Breast epithelium (tissue), 4 donors: ENCODE data around the gene FRY. TPM values are rescaled to one million over a fixed set of nuclear protein-coding genes. Genes with fewer than 3 reads are reported as not detected.

ENCODE experiments used
- DNase-seq, 2 donors: peaks; one replicate each; pipeline ENCODE4 v3.0.0-alpha.2; 2019; ENCODE audit warnings: low spot score in 2 of 2
- H3K27ac ChIP-seq, 2 donors: fragments of 200-600 bp; sonication (generic) in 1 of 2; one replicate each; pipeline ENCODE4 v1.5.1; 2016 to 2019; ENCODE audit warnings: mild to moderate bottlenecking in 1 of 2
- H3K27me3 ChIP-seq, 2 donors: fragments of 200-600 bp; sonication (generic) in 1 of 2; one replicate each; pipeline versions ENCODE4 v1.5.1 to v1.6.0; 2017 to 2019; ENCODE audit warnings: control low read depth in 1 of 2, mild to moderate bottlenecking in 1 of 2
- H3K36me3 ChIP-seq: fragments of 200-600 bp; one replicate; pipeline ENCODE4 v1.5.1; 2019
- H3K4me1 ChIP-seq, 2 donors: fragments of 200-600 bp; sonication (generic); one replicate each; pipeline ENCODE4 v1.5.1; 2016 to 2019; ENCODE audit warnings: control low read depth in 1 of 2
- H3K4me3 ChIP-seq, 3 donors: fragments of 200-600 bp; sonication (generic); 1 replicate in 2 of 3; 2 replicates in 1 of 3; pipeline ENCODE4 v1.5.1; 2016 to 2019; ENCODE audit warnings: mild to moderate bottlenecking in 3 of 3, moderate library complexity in 2 of 3
- H3K9me3 ChIP-seq, 2 donors: fragments of 200-600 bp; sonication (generic) in 1 of 2; one replicate each; pipeline ENCODE4 v1.5.1; 2016 to 2019; ENCODE audit warnings: control low read depth in 1 of 2
- CTCF ChIP-seq, 3 donors: fragments of 450-650 bp; IDR thresholded peaks; one replicate each; pipeline ENCODE4 v1.5.1; 2016 to 2017; ENCODE audit warnings: antibody characterized with exemption in 3 of 3, mild to moderate bottlenecking in 3 of 3, moderate library complexity in 3 of 3
- POLR2A ChIP-seq: fragments of 450-650 bp; IDR thresholded peaks from one replicate; pipeline ENCODE4 v1.6.1; 2016; ENCODE audit warnings: antibody characterized with exemption, mild to moderate bottlenecking, moderate library complexity
- POLR2AphosphoS5 ChIP-seq, 3 donors: sonication (generic); formaldehyde crosslinking; IDR thresholded peaks; one replicate each; pipeline ENCODE4 v1.6.1; 2017; ENCODE audit warnings: antibody characterized with exemption in 3 of 3
- intact Hi-C: fragments of 100-400 bp; cut with DNase I; formaldehyde crosslinking; loops from one replicate; pipeline ENCODE4 v1.15.1; 2023; ENCODE audit warnings: low total_unique reads
- total RNA-seq, 3 donors: library from RNA; depleted of rRNA; stranded (reverse); fragments of >200 nt; gene quantifications; one replicate each; pipeline ENCODE4 v1.1.0, GENCODE V29; 2016

FRY gene
- total RNA-seq, 3 donors from 2014 or later: 41.0 to 52.8 (median 46.4) TPM

- no peak overlapping the region for H3K27ac ChIP-seq
Measured at GRCh38 chr13:32234914-32235313, 203.3 kb downstream of the FRY start.

DNA sequence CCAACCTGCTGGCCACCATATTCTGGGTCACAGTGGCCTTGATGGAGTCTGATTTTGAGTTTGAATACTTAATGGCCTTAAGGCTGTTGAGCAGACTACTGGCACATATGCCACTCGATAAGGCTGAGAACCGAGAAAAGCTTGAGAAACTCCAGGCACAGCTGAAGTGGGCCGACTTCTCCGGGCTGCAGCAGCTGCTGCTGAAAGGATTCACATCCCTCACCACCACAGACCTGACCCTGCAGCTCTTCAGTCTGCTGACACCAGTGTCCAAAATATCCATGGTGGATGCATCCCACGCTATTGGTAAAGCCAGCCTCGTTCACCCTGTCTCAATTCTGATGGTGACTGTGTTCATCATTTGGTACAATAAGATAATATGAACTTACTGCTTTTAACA, 206.1 kb downstream of the FRY start:
- no peaks in the 10 kb centered on the region for H3K4me1 ChIP-seq
- H3K27ac ChIP-seq: no peak overlapping the region
- no peaks in the 10 kb centered on the region for H3K9me3 ChIP-seq
- H3K36me3 ChIP-seq: no peaks in the 10 kb centered on the region
- TF ChIP-seq CTCF (IDR thresholded peaks at IDR 0.05) (no peak), POLR2AphosphoS5 (IDR thresholded peaks at IDR 0.05) (no peak), POLR2A (no peak)
- H3K4me3 ChIP-seq: no peak overlapping the region
- intact Hi-C loops: no loop called here
- no peaks in the 10 kb centered on the region for H3K27me3 ChIP-seq
- no peak for DNase-seq

More at GRCh38 chr13:32234914-32235313, 203.3 kb downstream of the FRY start:
- intact Hi-C loops: no loop called here
- TF ChIP-seq POLR2AphosphoS5 (IDR thresholded peaks at IDR 0.05) (no peak), CTCF (IDR thresholded peaks at IDR 0.05) (no peak), POLR2A (no peak)
- Histone ChIP-seq H3K27me3 (no peaks in the 10 kb centered on the region), H3K9me3 (no peaks in the 10 kb centered on the region), H3K4me3 (no peak overlapping the region), H3K4me1 (no peaks in the 10 kb centered on the region), H3K36me3 (no peaks in the 10 kb centered on the region)
- DNase-seq: no peak

DNA sequence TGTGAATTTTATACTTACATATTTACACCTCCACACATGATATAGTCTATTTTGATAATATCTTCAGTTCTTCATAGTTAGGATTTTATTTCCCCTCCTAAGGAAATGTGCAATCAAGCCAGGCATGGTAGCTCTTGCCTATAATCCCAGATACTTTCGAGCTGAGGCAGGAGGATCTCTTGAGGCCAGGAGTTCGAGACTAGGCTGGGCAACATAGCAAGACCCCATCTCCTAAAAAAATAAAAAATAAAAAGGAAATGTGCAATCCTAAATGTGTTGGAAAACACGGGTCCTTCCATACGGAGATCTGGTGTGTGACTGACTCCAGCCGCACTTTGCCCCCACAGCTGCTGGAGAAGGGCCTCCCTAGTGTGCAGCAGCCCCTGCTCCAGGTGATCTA, 212.1 kb downstream of the FRY start:
- DNase-seq: no peak
- TF ChIP-seq POLR2A: no peak
- TF ChIP-seq POLR2AphosphoS5 (IDR thresholded peaks at IDR 0.05): no peak
- no peak for TF ChIP-seq CTCF (IDR thresholded peaks at IDR 0.05)
- H3K9me3 ChIP-seq: no peaks in the 10 kb centered on the region
- no peaks in the 10 kb centered on the region for H3K27me3 ChIP-seq
- no peaks in the 10 kb centered on the region for H3K36me3 ChIP-seq
- no peak overlapping the region for H3K4me3 ChIP-seq
- intact Hi-C loops: no loop called here
- no peak overlapping the region for H3K27ac ChIP-seq
- H3K4me1 ChIP-seq: no peaks in the 10 kb centered on the region

DNA sequence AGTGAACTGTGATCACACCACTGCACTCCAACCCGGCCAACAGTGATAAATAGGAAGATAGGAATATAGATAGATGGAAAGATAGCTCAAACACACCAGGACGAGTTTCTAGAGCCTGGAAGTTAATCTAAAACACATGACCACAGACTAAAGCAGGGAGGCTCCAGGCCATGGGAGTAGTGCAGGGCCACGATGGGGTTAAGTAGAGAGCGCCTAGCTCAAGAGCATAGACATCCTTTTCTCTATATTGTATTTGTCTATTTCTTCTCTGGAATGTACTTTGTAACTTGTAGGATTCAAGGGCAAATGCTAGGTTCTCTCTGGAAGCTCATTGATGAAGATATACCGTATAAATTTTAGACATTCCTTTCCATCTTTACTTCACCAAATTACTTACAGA, 214.0 kb downstream of the FRY start:
- no peak overlapping the region for H3K27ac ChIP-seq
- no peaks in the 10 kb centered on the region for H3K4me1 ChIP-seq
- H3K4me3 ChIP-seq: no peak overlapping the region
- no peaks in the 10 kb centered on the region for H3K36me3 ChIP-seq
- DNase-seq: no peak
- intact Hi-C loops: no loop called here
- no peaks in the 10 kb centered on the region for H3K27me3 ChIP-seq
- TF ChIP-seq CTCF (IDR thresholded peaks at IDR 0.05) (no peak), POLR2A (no peak), POLR2AphosphoS5 (IDR thresholded peaks at IDR 0.05) (no peak)
- no peaks in the 10 kb centered on the region for H3K9me3 ChIP-seq

DNA sequence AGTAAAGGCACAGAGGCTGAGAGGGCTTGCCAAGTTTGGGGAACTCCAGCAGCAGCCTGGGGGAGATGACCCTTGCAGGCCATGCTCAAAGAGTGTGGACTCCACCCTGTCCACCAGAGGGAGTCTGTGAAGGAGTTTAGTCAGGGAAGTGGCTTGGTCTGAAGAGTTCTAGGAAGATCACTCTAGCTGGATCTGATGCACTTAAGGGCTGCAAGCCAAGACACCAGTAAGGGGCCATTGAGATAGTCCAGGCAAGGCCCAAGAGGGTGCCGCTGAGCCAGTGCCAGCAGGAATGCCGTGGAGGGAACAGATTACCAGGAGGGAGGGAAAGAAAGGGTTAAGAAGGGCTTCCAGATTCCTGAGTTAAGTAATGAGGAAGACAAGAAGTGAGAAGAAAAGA, 214.9 kb downstream of the FRY start:
- H3K36me3 ChIP-seq: no peaks in the 10 kb centered on the region
- no peak overlapping the region for H3K4me3 ChIP-seq
- no peaks in the 10 kb centered on the region for H3K9me3 ChIP-seq
- H3K27me3 ChIP-seq: no peaks in the 10 kb centered on the region
- peak in 1 of 2 donors; percentile 43 for DNase-seq
- intact Hi-C loops: no loop called here
- peak; percentile 51 to 70 (median 60) for TF ChIP-seq CTCF (IDR thresholded peaks at IDR 0.05)
- no peak for TF ChIP-seq POLR2AphosphoS5 (IDR thresholded peaks at IDR 0.05)
- no peak overlapping the region for H3K27ac ChIP-seq
- no peaks in the 10 kb centered on the region for H3K4me1 ChIP-seq
